Amniotic stem cell (primary cell): Measurements from ENCODE around the gene DGKE.
A peak's percentile ranks its signal among the peaks of the same experiment; 100 is the strongest.

Source experiments
- DNase-seq: peaks from one replicate; lab custom pipeline; 2025; lab: John Stamatoyannopoulos, UW

The DGKE gene

GRCh38 chr17:56833809-56834379 lies at the start of gene DGKE, which contains the start of gene C17orf67:
Gene DGKE, plus strand, starts transcription at chr17:56834151. Its CDS starts 645 bp downstream, at chr17:56834796.
Gene C17orf67, minus strand, starts transcription at chr17:56833920. Its CDS starts 18,110 bp downstream, at chr17:56815810.
- DNase-seq, result peak; percentile 85

GRCh38 chr17:56785405-56785804 lies 48.5 kb upstream of the DGKE start:
- DNase-seq, result no peak

GRCh38 chr17:56785997-56786680 lies 47.8 kb upstream of the DGKE start:
- no peak for DNase-seq

DNA sequence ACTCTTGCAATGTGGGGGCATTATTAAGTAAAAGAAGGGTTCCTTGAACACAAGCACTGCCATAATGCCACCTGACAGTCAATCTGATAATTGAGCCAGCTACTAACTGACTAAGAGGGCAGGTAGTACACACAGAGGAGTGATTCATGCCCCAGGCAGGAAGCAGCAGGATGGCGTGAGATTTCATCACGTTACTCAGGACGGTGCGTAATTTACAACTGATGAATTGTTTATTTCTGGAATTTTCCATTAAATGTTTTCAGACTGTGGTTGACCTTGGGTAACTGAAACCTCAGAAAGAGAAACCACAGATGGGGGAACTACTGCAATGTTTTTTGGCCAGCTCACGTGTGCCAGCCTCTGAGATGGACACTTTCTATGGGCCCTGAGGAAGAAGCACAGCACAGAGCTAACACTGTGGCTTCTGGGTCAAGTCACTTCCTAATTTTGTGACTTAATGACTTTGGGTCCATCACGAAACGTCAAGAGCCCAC lies 46.9 kb upstream of the DGKE start:
- DNase-seq, result peak; percentile 90

DNA sequence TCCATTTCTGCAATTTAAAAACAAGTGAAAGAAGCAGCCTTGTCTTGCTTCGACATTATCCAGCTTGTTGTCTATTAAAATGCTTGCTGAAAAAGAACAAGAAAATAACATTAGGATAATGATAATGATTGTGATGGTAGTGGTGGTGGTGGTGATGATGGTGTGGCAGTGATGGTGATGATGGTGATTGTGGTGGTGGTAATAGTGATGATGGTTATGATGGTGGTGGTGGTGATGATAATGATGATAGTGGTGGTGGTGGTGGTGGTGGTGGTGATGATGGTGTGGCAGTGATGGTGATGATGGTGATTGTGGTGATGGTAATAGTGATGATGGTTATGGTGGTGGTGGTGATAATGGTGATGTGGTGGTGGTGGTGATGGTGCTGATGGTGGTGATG lies 41.7 kb upstream of the DGKE start:
- DNase-seq, result no peak

GRCh38 chr17:56793531-56793930 lies 40.4 kb upstream of the DGKE start:
- DNase-seq, result no peak

- no peak for DNase-seq
Observed at GRCh38 chr17:56793957-56794356, 40.0 kb upstream of the DGKE start.

- no peak for DNase-seq
Observed at GRCh38 chr17:56795221-56795865, 38.6 kb upstream of the DGKE start.

- no peak for DNase-seq
Observed at GRCh38 chr17:56796536-56796935, 37.4 kb upstream of the DGKE start.

GRCh38 chr17:56798916-56799315 lies 35.0 kb upstream of the DGKE start:
- no peak for DNase-seq

GRCh38 chr17:56801459-56802178 lies 32.3 kb upstream of the DGKE start:
- no peak for DNase-seq

DNA sequence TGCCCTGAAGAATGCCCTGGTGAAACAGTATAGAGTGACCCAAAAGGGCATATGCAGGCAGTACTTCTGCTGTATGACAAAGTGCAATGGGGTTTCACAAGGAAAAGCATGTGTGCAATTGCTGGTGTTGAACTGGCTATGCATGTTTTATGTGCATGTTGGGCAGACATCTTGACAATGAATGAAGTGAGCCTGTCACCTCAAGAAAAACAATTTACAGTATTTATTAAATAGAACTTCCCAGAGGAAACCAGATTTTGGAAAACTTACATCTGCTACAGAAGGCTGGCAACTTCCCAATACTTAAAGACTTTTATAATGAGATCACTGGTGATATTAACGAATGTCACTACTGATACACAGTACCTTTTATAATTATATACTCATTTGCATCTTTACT lies 30.9 kb upstream of the DGKE start:
- no peak for DNase-seq

- DNase-seq, result no peak
Observed at GRCh38 chr17:56804454-56804853, 29.5 kb upstream of the DGKE start.

DNA sequence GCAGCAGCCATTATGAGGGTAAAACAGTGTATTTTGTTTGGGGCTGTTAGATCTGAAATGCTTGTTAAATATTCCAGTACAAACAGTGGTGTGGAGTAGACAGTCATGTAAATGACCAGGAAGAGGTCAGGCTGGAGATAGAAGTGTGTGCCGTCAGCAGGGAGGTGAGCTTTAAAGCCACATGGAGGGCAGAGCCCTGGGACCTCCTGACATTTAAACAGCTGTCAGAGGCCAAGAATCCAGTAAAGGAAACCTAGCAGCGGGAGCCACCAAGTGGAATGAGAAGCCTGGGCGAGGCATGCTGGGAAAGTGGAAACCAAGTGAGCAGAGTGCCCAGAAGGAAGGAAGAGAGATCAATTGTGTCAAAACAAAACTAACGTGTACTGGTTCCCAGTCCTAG lies 27.0 kb upstream of the DGKE start:
- DNase-seq, result no peak

GRCh38 chr17:56807723-56808122 lies 26.2 kb upstream of the DGKE start:
- DNase-seq, result no peak

DNA sequence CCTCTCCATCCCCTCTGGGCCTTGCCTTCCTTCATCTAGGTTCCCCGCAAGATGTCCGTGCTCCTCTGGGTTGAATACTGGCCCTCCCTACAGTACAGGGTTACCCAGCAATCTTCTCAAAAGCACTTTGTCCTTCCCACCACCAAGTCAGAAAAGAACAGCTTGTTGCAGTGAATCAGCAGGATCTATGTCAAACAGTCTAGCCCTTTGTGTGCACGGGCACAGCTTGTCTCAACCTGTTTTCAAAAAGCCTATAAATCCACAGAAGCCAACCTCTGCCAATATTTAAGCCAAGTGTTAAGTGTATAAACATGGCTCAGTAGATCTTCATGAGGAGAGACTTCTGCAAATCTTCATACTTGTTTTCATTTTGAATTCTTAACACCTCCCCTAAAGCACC lies 25.4 kb upstream of the DGKE start:
- no peak for DNase-seq

DNA sequence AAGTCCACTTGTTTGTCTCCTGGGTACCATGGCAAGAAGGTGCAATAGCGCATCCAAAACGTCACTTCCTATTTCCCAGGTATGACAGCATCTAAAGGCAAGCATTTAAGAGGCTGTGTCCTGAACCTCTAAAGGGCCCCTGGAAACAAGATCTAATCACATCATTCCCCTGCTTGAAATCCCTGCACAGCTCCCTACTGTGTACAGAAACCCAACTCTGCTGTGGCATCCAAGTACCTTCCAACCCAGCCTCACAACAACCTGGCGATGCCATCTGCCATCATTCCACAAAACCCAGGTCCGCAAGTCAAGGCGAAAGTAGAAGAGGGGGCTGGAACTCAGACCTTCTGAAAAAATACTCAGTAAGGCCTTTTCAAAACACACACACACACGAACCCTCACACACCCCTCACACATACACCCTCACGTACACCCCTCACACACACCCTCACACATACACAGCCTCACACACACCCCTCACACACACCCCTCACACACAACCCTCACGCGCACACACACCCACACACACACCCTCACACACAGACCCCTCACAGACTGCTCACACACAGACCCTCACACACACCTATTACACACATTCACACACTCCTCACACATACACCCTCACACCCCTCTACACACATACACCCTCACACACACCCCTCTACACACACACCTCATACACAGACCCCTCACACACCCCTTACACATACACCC lies 24.7 kb upstream of the DGKE start:
- DNase-seq, result no peak

DNA sequence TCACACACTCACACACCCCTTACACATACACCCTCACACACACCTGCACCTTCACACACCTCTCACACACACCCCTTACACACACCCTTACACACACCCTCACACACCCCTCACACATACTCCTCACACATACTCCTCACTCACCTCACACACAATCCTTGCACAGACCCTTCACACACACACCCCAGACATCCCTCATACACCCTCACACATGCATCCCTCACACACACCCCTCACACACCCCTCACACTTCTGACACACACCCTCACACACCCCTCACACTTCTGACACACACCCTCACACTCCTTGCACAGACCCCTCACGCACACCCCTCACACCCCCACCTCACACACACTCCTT lies 24.2 kb upstream of the DGKE start:
- no peak for DNase-seq

- no peak for DNase-seq
Observed at GRCh38 chr17:56810343-56810742, 23.6 kb upstream of the DGKE start.

DNA sequence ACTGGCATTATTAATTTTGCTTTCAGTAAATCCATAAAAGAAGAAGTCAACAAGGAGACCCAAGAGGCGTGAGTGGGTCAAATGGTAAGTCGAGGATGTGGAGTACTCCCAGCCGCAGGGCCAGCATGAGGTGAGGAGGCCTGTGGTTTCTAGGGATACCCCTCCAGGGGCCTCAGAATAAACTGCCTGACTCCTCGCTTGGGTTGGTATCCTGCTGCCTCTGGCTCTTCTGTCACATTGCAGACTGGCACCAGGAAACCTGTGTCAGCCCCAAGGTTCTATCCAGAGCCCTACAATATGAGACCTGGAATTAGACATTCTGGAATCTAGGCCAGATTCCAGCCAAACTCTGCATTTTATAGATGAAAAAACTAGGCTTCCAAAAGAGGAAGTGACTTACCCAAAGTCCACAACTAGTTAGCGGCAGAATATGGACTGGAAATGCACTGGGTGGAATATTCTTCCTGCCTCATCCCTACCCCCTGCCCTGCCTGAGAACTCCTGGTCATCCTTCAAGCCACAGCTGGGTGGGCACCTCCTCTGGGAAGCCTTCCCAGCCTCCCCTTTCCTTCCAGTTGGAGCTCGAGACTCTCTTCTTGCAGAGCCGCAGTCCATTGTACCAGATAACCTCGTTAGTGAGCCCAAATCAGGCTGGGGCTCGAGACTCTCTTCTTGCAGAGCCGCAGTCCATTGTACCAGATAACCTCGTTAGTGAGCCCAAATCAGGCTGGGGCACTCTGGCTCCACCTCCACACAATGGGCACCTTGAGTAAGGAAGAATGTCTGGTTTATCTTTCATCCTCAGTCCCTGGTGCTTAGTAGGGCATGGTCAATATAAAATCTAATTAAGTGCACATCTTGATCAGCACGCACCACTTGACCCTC lies 22.8 kb upstream of the DGKE start:
- no peak for DNase-seq

DNA sequence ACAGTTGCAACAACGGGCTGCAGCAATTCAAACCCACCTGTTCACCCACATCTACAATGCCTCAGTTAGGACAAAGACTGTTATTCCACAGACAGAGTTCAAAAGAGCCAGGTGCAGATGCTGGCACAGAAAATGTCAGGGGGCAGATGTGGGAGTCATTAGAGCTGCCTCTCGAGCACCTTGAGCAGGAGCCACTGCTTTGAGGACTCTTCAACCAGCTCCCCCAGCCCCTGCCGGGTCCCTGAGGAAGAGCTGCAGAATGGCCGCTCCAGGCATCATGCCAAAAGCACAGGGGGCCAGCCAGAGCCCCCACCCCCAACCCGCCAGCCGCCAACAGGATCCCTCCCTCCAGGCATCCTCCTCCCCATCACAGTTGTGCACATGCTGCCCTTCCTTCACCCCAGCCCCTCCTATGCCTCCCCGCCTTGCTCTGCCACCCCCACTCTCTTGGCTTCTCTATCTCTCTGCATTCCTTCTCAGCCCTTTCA lies 21.0 kb upstream of the DGKE start:
- no peak for DNase-seq
